ENCODE results near the gene LITAFD.

LITAFD gene

GRCh38 chr16:8854298-8854948 is 27.7 kb upstream of the LITAFD start:
- TF ChIP-seq CTCF (IDR thresholded peaks at IDR 0.05): no peak

GRCh38 chr16:8855051-8855786 is 26.9 kb upstream of the LITAFD start:
- 0 out of 2 replicates have a peak, but pooled peaks have one; percentile 14 for TF ChIP-seq CTCF (IDR thresholded peaks at IDR 0.05)

- no peak for TF ChIP-seq CTCF (IDR thresholded peaks at IDR 0.05)
Observed at GRCh38 chr16:8855972-8856371, 26.2 kb upstream of the LITAFD start.

GRCh38 chr16:8858994-8859912 is 22.9 kb upstream of the LITAFD start:
- TF ChIP-seq CTCF (IDR thresholded peaks at IDR 0.05): no peak

GRCh38 chr16:8859913-8860881 is 22.0 kb upstream of the LITAFD start:
- TF ChIP-seq CTCF (IDR thresholded peaks at IDR 0.05): no peak

GRCh38 chr16:8861563-8862308 is 20.4 kb upstream of the LITAFD start:
- TF ChIP-seq CTCF (IDR thresholded peaks at IDR 0.05): no peak
